Renal cortical epithelial cell (primary cell): ENCODE measurements around the gene MXRA7. TPM values are rescaled to one million over a fixed set of nuclear protein-coding genes. Genes with fewer than 3 reads are reported as not detected.
"Not testable (repeated sequence)": the region's sequence is repeated elsewhere in the genome, so short reads cannot be mapped to it uniquely, and the experiment has no call there.

Experiments used
- DNase-seq: peaks from one replicate; pipeline ENCODE4 v3.0.0-alpha.2; 2011; ENCODE audit warnings: low read depth
- total RNA-seq: library from RNA; depleted of rRNA; stranded (reverse); fragments of >200 nt; gene quantifications from 2 replicates; pipeline ENCODE4 v1.2.3, GENCODE V29; 2014

The MXRA7 gene
- total RNA-seq, 1 donor from 2014 or later: 286 TPM

- peak; percentile 72 for DNase-seq
Measured at GRCh38 chr17:76716146-76716838, 5.5 kb upstream of the MXRA7 start.

- DNase-seq: no peak
Measured at GRCh38 chr17:76715496-76715830, 4.7 kb upstream of the MXRA7 start.

- DNase-seq: no peak
Measured at GRCh38 chr17:76714822-76715495, 4.2 kb upstream of the MXRA7 start.

- no peak for DNase-seq
Measured at GRCh38 chr17:76714336-76714735, 3.6 kb upstream of the MXRA7 start.

- DNase-seq: no peak
Measured at GRCh38 chr17:76713765-76714164, 3.0 kb upstream of the MXRA7 start.

GRCh38 chr17:76712321-76712720, 1.6 kb upstream of the MXRA7 start:
- not testable (repeated sequence) for DNase-seq

GRCh38 chr17:76709951-76710862, 558 bp downstream of the MXRA7 start:
- DNase-seq: not testable (repeated sequence)

GRCh38 chr17:76709077-76709950, 1.5 kb downstream of the MXRA7 start:
- DNase-seq: peak; percentile 89

- DNase-seq: no peak
Measured at GRCh38 chr17:76707985-76708807, 2.6 kb downstream of the MXRA7 start.

- DNase-seq: no peak
Measured at GRCh38 chr17:76706817-76707216, 3.9 kb downstream of the MXRA7 start.

GRCh38 chr17:76704805-76705204, 6.0 kb downstream of the MXRA7 start:
- DNase-seq: no peak

- no peak for DNase-seq
Measured at GRCh38 chr17:76702941-76703637, 7.7 kb downstream of the MXRA7 start.

- no peak for DNase-seq
Measured at GRCh38 chr17:76702076-76702475, 8.7 kb downstream of the MXRA7 start.

- no peak for DNase-seq
Measured at GRCh38 chr17:76701471-76701967, 9.2 kb downstream of the MXRA7 start.

GRCh38 chr17:76700617-76701470, 9.9 kb downstream of the MXRA7 start:
- DNase-seq: no peak

- DNase-seq: no peak
Measured at GRCh38 chr17:76700270-76700616, 10.5 kb downstream of the MXRA7 start.

- DNase-seq: not testable (repeated sequence)
Measured at GRCh38 chr17:76698466-76698977, 12.2 kb downstream of the MXRA7 start.

- peak; percentile 54 for DNase-seq
Measured at GRCh38 chr17:76697702-76698465, 12.9 kb downstream of the MXRA7 start.
